ENCODE data around the gene AGAP1.

DNA sequence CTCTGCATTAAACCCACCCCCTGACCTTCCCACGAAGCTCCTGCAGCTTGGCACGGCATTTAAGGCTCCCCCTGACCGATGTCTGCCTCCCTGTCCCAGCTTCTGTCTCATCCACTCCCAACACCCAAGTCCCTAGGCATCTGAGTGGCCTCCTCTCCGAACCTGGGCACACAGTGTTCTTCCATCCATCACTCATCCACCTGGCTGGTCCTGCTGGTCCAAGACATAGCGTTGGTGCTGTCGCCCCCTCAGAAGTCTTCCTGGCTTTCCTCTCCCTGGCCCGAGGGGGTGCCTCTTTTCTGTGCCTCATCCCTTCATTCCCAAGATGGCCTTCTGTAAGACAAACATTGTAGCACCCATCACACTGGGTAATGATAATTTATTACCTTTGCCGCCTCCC lies 350.7 kb downstream of the AGAP1 start:
- TF ChIP-seq, protein P1, sequence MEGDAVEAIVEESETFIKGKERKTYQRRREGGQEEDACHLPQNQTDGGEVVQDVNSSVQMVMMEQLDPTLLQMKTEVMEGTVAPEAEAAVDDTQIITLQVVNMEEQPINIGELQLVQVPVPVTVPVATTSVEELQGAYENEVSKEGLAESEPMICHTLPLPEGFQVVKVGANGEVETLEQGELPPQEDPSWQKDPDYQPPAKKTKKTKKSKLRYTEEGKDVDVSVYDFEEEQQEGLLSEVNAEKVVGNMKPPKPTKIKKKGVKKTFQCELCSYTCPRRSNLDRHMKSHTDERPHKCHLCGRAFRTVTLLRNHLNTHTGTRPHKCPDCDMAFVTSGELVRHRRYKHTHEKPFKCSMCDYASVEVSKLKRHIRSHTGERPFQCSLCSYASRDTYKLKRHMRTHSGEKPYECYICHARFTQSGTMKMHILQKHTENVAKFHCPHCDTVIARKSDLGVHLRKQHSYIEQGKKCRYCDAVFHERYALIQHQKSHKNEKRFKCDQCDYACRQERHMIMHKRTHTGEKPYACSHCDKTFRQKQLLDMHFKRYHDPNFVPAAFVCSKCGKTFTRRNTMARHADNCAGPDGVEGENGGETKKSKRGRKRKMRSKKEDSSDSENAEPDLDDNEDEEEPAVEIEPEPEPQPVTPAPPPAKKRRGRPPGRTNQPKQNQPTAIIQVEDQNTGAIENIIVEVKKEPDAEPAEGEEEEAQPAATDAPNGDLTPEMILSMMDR (IDR thresholded peaks at IDR 0.05): no peak
- TF ChIP-seq, protein P2, sequence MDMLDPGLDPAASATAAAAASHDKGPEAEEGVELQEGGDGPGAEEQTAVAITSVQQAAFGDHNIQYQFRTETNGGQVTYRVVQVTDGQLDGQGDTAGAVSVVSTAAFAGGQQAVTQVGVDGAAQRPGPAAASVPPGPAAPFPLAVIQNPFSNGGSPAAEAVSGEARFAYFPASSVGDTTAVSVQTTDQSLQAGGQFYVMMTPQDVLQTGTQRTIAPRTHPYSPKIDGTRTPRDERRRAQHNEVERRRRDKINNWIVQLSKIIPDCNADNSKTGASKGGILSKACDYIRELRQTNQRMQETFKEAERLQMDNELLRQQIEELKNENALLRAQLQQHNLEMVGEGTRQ (IDR thresholded peaks at IDR 0.05): no peak
- TF ChIP-seq POLR2A (IDR thresholded peaks at IDR 0.05; ENCODE audit: low read length) (no peak), CEBPB (IDR thresholded peaks at IDR 0.05) (no peak), RAD21 (conservative IDR thresholded peaks at IDR 0.05 in 1 of 2, IDR thresholded peaks at IDR 0.05 in 1 of 2) (no peak), MYC (IDR thresholded peaks at IDR 0.05; ENCODE audit: borderline replicate concordance, low read length) (no peak), HOXA7 (CRISPR knock-in tag; IDR thresholded peaks at IDR 0.05) (no peak), NPAS2 (CRISPR knock-in tag; IDR thresholded peaks at IDR 0.05; ENCODE audit: borderline replicate concordance) (no peak)
- TF ChIP-seq, protein P3, sequence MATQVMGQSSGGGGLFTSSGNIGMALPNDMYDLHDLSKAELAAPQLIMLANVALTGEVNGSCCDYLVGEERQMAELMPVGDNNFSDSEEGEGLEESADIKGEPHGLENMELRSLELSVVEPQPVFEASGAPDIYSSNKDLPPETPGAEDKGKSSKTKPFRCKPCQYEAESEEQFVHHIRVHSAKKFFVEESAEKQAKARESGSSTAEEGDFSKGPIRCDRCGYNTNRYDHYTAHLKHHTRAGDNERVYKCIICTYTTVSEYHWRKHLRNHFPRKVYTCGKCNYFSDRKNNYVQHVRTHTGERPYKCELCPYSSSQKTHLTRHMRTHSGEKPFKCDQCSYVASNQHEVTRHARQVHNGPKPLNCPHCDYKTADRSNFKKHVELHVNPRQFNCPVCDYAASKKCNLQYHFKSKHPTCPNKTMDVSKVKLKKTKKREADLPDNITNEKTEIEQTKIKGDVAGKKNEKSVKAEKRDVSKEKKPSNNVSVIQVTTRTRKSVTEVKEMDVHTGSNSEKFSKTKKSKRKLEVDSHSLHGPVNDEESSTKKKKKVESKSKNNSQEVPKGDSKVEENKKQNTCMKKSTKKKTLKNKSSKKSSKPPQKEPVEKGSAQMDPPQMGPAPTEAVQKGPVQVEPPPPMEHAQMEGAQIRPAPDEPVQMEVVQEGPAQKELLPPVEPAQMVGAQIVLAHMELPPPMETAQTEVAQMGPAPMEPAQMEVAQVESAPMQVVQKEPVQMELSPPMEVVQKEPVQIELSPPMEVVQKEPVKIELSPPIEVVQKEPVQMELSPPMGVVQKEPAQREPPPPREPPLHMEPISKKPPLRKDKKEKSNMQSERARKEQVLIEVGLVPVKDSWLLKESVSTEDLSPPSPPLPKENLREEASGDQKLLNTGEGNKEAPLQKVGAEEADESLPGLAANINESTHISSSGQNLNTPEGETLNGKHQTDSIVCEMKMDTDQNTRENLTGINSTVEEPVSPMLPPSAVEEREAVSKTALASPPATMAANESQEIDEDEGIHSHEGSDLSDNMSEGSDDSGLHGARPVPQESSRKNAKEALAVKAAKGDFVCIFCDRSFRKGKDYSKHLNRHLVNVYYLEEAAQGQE (IDR thresholded peaks at IDR 0.05): no peak
- TF ChIP-seq, protein P4, sequence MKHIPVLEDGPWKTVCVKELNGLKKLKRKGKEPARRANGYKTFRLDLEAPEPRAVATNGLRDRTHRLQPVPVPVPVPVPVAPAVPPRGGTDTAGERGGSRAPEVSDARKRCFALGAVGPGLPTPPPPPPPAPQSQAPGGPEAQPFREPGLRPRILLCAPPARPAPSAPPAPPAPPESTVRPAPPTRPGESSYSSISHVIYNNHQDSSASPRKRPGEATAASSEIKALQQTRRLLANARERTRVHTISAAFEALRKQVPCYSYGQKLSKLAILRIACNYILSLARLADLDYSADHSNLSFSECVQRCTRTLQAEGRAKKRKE (CRISPR knock-in tag; IDR thresholded peaks at IDR 0.05; ENCODE audit: low read depth): no peak

All from A549 (cell line).